ENCODE data around the gene CREB3.
A peak's percentile ranks its signal among the peaks of the same experiment; 100 is the strongest.

Gene CREB3

GRCh38 chr9:35727676-35728040 is 4.8 kb upstream of the CREB3 start:
- no peak overlapping the region for H3K27ac ChIP-seq
- TF ChIP-seq, protein P1, sequence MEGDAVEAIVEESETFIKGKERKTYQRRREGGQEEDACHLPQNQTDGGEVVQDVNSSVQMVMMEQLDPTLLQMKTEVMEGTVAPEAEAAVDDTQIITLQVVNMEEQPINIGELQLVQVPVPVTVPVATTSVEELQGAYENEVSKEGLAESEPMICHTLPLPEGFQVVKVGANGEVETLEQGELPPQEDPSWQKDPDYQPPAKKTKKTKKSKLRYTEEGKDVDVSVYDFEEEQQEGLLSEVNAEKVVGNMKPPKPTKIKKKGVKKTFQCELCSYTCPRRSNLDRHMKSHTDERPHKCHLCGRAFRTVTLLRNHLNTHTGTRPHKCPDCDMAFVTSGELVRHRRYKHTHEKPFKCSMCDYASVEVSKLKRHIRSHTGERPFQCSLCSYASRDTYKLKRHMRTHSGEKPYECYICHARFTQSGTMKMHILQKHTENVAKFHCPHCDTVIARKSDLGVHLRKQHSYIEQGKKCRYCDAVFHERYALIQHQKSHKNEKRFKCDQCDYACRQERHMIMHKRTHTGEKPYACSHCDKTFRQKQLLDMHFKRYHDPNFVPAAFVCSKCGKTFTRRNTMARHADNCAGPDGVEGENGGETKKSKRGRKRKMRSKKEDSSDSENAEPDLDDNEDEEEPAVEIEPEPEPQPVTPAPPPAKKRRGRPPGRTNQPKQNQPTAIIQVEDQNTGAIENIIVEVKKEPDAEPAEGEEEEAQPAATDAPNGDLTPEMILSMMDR (IDR thresholded peaks at IDR 0.05) = no peak
- TF ChIP-seq ZFX (IDR thresholded peaks at IDR 0.05; ENCODE audit: borderline replicate concordance) = no peak

DNA sequence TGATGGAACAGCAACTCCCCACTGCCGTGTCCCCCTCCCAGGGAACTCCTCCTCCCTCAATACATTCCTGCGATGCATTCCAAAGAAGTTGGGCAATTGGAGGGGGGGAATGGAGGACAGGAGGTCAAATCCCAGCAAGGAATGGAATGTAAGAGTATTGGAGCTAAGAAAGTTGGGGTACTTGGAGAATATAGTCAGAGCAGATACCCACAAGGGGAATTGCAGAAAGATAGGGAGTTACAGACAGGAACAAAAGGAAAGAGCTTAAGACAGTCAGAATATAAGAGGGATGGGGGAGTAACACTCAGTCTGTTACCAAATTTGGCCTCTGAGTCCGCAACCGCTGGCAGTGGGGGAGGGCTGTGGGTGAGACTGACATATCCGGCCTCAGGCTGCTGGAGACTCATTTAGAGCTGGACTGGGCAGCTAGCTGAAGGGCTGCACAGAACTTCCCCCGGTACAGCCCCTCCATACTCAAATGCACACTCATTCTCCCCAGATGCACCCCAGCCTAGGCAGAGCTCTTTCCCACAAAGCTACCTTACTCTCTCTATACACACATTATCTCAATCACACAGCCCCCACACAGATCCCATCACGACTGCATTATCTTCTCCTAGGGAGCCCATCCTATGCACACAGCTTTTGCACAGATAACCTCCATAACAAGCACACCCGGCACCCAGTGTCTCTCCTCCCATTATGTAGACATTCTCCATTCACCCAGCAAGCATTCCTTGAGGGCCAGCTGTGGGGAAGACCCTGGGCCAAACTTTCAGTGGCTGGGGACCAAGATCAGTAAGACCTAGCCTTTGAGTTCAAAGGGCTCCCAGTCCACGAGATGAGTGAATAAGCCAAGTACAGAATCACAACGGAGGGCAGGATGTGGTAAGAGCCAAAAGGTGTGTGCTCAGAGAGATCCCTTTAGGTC is 4.2 kb upstream of the CREB3 start:
- TF ChIP-seq, protein P1 (IDR thresholded peaks at IDR 0.05) = no peak
- TF ChIP-seq ZFX (IDR thresholded peaks at IDR 0.05; ENCODE audit: borderline replicate concordance) = no peak
- no peak overlapping the region for H3K27ac ChIP-seq

- H3K27ac ChIP-seq = no peak overlapping the region
- TF ChIP-seq, protein P1 (IDR thresholded peaks at IDR 0.05) = no peak
These were observed 3.4 kb upstream of the CREB3 start for GRCh38 chr9:35729101-35729500.

DNA sequence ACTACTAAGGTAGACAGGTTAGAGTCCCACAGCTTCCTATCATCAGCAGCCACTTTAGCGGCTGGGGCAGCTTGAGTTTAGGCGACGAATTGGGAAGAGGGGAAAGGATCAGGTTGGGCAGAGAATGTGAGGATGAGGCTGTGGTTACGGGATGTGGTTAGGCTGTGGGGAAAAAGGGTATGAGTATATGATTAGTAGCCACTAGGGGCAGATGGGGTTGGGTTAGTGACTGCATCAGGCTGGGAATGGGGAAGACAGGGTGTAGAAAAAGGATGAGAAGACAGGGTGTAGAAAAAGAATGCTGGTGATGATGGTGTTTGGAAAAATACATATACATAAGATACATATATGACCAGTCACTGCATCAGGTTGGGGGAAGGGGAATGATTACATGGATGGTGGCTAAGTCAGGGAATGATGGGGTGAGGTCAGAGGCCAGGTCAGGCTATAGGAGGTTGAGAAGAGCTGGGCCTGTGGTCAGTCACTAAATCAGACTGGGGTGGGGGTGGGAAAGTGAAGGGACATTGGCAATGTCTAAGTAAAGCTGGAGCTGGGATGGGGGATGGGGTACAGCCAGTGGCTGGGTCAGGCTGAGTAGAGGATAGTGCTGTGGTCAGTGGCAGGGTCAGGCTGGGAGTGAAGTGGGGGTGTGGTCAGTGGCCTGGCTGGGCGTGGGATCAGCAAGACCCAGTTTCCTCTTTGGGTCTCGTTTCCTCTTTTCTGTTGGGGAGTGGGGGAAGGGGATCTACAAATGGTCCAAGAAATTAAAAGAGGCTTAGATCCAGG is 2.6 kb upstream of the CREB3 start:
- no peak for TF ChIP-seq ZFX (IDR thresholded peaks at IDR 0.05; ENCODE audit: borderline replicate concordance)
- TF ChIP-seq, protein P1 (IDR thresholded peaks at IDR 0.05) = peak; percentile 68
- H3K27ac ChIP-seq = no peak overlapping the region

DNA sequence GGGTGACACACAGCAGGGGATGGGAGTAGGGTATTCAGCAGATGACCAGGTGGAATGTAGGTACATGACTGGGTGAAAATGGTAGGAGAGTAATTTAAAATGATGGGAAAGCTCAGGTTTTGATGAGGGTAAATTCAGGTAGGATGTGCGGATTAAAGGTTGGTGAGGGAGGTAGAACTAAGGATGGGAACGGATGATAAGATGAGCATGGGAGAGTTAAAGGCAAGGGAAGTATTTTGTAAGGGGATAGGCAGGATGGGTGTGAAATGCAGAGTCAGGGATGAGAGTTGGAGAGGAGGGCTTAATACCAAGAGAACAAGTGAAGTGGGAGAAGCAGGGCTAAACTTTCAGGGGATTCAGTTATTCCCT is 2.0 kb upstream of the CREB3 start:
- TF ChIP-seq, protein P1 (IDR thresholded peaks at IDR 0.05) = no peak
- no peak for TF ChIP-seq ZFX (IDR thresholded peaks at IDR 0.05; ENCODE audit: borderline replicate concordance)
- H3K27ac ChIP-seq = peak overlapping the region; percentile 94; the same call in 1 of the 2 replicates

DNA sequence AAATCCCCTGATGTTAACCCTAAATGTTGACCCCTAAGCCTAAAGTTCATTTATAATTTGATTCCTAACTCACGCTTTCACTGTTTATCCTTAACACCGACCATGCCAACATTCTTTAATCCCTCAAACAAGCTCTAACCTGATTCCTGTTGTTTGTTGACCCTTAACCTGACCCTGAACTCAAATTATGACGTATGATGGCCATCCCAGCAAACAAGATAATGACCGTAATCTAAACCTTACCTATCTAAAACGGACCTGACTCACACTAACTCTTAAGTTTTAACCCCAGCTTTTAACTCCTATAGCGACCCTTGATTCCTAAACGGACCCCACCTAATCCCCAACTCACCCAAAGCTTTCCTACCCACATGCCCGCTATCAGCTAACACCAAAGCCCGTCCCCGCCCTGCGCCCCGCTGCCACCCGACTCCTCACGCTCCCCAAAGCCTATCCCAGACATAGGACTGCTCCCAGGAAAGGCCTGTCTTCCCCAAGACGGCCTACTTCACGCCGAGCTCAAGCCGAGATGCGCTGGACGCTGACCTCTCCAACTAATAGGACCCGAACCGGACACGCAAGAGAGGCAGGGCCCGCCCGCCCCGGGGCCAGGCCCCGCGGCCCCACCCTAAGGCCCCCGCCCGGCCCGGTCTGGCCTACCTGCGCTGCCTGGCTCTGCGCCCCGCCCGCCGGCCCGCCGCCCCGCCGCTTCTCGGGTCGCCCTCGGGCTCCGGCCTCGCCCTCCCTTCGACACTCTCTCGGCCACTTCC is 866 bp upstream of the CREB3 start:
- H3K27ac ChIP-seq = peak overlapping the region; percentile 94
- TF ChIP-seq, protein P1 (IDR thresholded peaks at IDR 0.05) = no peak
- no peak for TF ChIP-seq ZFX (IDR thresholded peaks at IDR 0.05; ENCODE audit: borderline replicate concordance)
